H1 (cell line): ENCODE results near the gene ZNF618. TPM values are rescaled to one million over a fixed set of nuclear protein-coding genes. Genes with fewer than 3 reads are reported as not detected.

Source experiments
- CTCF ChIA-PET: fragments of 300-600 bp; sonication (Branson Sonifier 250); formaldehyde crosslinking; loops from one replicate; lab custom pipeline; 2021; ENCODE audit not compliant: partially characterized antibody; lab: Charles Lee
- POLR2A ChIA-PET: fragments of 300-600 bp; sonication (Branson Sonifier 250); formaldehyde crosslinking; loops from one replicate; lab custom pipeline; 2021; ENCODE audit warnings: inconsistent platforms; ENCODE audit not compliant: partially characterized antibody; lab: Charles Lee
- DNase-seq, 2 experiments: peaks; one replicate each; pipeline versions ENCODE4 v3.0.0 to v3.0.0-alpha.2; 2010 to 2022; ENCODE audit warnings: low spot score in 2 of 2, low read depth in 1 of 2, mixed read lengths in 1 of 2
- FAIRE-seq: peaks from 2 replicates; lab custom pipeline; 2011; peaks lifted over from hg19 to GRCh38; lab: Jason Lieb, UNC
- H2AFZ ChIP-seq: 2 replicates; pipeline ENCODE4 v1.8.1; 2012; ENCODE audit warnings: low read length, inconsistent platforms
- H2AK5ac ChIP-seq: 2 replicates; pipeline ENCODE4 v1.6.1; 2013; ENCODE audit warnings: low read depth, low read length
- H2BK120ac ChIP-seq: replicated peaks from 2 replicates; pipeline ENCODE3; 2013; ENCODE audit warnings: low read depth, low read length, inconsistent platforms
- H2BK12ac ChIP-seq: 2 replicates; pipeline ENCODE4 v1.6.1; 2013; ENCODE audit warnings: low read depth, low read length
- H2BK15ac ChIP-seq: 2 replicates; pipeline ENCODE4 v1.6.1; 2013; ENCODE audit warnings: low read length
- H2BK20ac ChIP-seq: 2 replicates; pipeline ENCODE4 v1.6.1; 2013; ENCODE audit warnings: low read length
- H2BK5ac ChIP-seq: 2 replicates; pipeline ENCODE4 v1.6.1; 2013; ENCODE audit warnings: low read depth, low read length
- H3K14ac ChIP-seq: 2 replicates; pipeline ENCODE4 v1.6.1; 2013; ENCODE audit warnings: inconsistent platforms; ENCODE audit not compliant: insufficient read length
- H3K18ac ChIP-seq: 2 replicates; pipeline ENCODE4 v1.6.1; 2013; ENCODE audit warnings: low read length; ENCODE audit errors: extremely low read depth
- H3K23ac ChIP-seq: 2 replicates; pipeline ENCODE4 v1.6.1; 2013; ENCODE audit warnings: inconsistent platforms; ENCODE audit not compliant: insufficient read length
- H3K23me2 ChIP-seq: 2 replicates; pipeline ENCODE4 v1.6.1; 2013; ENCODE audit warnings: low read depth, low read length
- H3K27ac ChIP-seq: 2 replicates; pipeline ENCODE4 v1.6.1; 2011; ENCODE audit warnings: low read depth, low read length, inconsistent platforms
- H3K27me3 ChIP-seq, 4 experiments: replicated peaks in 1 of 4; 1 replicate in 1 of 4; 2 replicates in 3 of 4; pipeline versions ENCODE4 v1.6.1 to v1.8.1; 2011 to 2013; ENCODE audit warnings: low read length in 3 of 4, mild to moderate bottlenecking in 3 of 4, inconsistent platforms in 2 of 4, mixed read lengths in 2 of 4, moderate library complexity in 1 of 4; ENCODE audit not compliant: control insufficient read depth in 3 of 4, insufficient read depth in 3 of 4; ENCODE audit errors: extremely low read depth in 1 of 4
- H3K36me3 ChIP-seq, 4 experiments: 2 replicates each; pipeline versions ENCODE4 v1.6.1 to v1.8.1; 2011 to 2013; ENCODE audit warnings: mild to moderate bottlenecking in 4 of 4, low read length in 3 of 4, moderate library complexity in 2 of 4, control low read depth in 1 of 4, inconsistent platforms in 1 of 4; ENCODE audit not compliant: insufficient read depth in 4 of 4, control insufficient read depth in 2 of 4
- H3K4ac ChIP-seq: replicated peaks from 2 replicates; pipeline ENCODE3; 2013; ENCODE audit warnings: low read length, low read depth, mixed read lengths, inconsistent platforms; ENCODE audit not compliant: insufficient read length
- H3K4me1 ChIP-seq, 4 experiments: replicated peaks in 1 of 4; 1 replicate in 1 of 4; 2 replicates in 3 of 4; pipeline versions ENCODE4 v1.6.1 to v1.8.1; 2011 to 2013; ENCODE audit warnings: low read length in 3 of 4, inconsistent platforms in 2 of 4, mixed read lengths in 1 of 4; ENCODE audit not compliant: insufficient read depth in 4 of 4, control insufficient read depth in 3 of 4
- H3K4me2 ChIP-seq, 2 experiments: 2 replicates each; pipeline versions ENCODE4 v1.6.1 to v1.8.1; 2011 to 2013; ENCODE audit warnings: low read depth in 2 of 2, low read length in 2 of 2, control low read depth in 1 of 2, inconsistent platforms in 1 of 2, mild to moderate bottlenecking in 1 of 2; ENCODE audit not compliant: insufficient read depth in 1 of 2
- H3K4me3 ChIP-seq, 4 experiments: fragments of 200-600, 300-600 bp in 1 of 4; sonication (generic), shearing (Covaris generic), sonication (Bioruptor Twin) in 1 of 4; 2 replicates each; pipeline versions ENCODE4 v1.5.1 to v1.8.1; 2011 to 2016; ENCODE audit warnings: low read length in 4 of 4, low read depth in 3 of 4, control low read depth in 2 of 4, inconsistent platforms in 2 of 4, mild to moderate bottlenecking in 2 of 4, mixed read lengths in 1 of 4, moderate library complexity in 1 of 4; ENCODE audit not compliant: insufficient read depth in 2 of 4; ENCODE audit errors: extremely low read depth in 1 of 4
- H3K56ac ChIP-seq: replicated peaks from 2 replicates; pipeline ENCODE3; 2013; ENCODE audit warnings: low read depth, mild to moderate bottlenecking, mixed read lengths, low read length, inconsistent platforms; ENCODE audit not compliant: insufficient read length
- H3K79me1 ChIP-seq: 2 replicates; pipeline ENCODE4 v1.6.1; 2013; ENCODE audit warnings: low read depth, low read length, control low read depth
- H3K79me2 ChIP-seq, 2 experiments: 2 replicates each; pipeline versions ENCODE4 v1.6.1 to v1.8.1; 2012 to 2013; ENCODE audit warnings: low read length in 2 of 2, mild to moderate bottlenecking in 2 of 2, inconsistent platforms in 1 of 2; ENCODE audit not compliant: insufficient read depth in 2 of 2, control insufficient read depth in 1 of 2
- H3K9ac ChIP-seq, 4 experiments: replicated peaks in 1 of 4; 1 replicate in 1 of 4; 2 replicates in 3 of 4; pipeline versions ENCODE4 v1.6.1 to v1.8.1; 2011 to 2013; ENCODE audit warnings: low read depth in 3 of 4, low read length in 3 of 4, control low read depth in 2 of 4, mild to moderate bottlenecking in 2 of 4, moderate library complexity in 2 of 4, inconsistent platforms in 1 of 4; ENCODE audit errors: extremely low read depth in 1 of 4
- H3K9me3 ChIP-seq, 2 experiments: 2 replicates each; pipeline versions ENCODE4 v1.6.1 to v1.8.1; 2012 to 2013; ENCODE audit warnings: mild to moderate bottlenecking in 2 of 2, moderate library complexity in 2 of 2, control low read depth in 1 of 2, inconsistent platforms in 1 of 2, low read depth in 1 of 2, low read length in 1 of 2, mixed read lengths in 1 of 2; ENCODE audit not compliant: insufficient read depth in 2 of 2
- H4K20me1 ChIP-seq, 2 experiments: replicated peaks in 1 of 2; 2 replicates each; pipeline versions ENCODE3 to v1.8.1; 2011 to 2013; ENCODE audit warnings: inconsistent platforms in 2 of 2, low read length in 2 of 2, mild to moderate bottlenecking in 1 of 2; ENCODE audit not compliant: insufficient read depth in 2 of 2, control insufficient read depth in 1 of 2
- H4K5ac ChIP-seq: 2 replicates; pipeline ENCODE4 v1.6.1; 2013; ENCODE audit warnings: low read length, low read depth, mixed read lengths, inconsistent platforms; ENCODE audit not compliant: insufficient read length
- H4K8ac ChIP-seq: 2 replicates; pipeline ENCODE4 v1.8.0; 2013; ENCODE audit warnings: mild to moderate bottlenecking, moderate library complexity, low read length, inconsistent platforms; ENCODE audit not compliant: insufficient read depth; ENCODE audit errors: extremely low read depth
- H4K91ac ChIP-seq: replicated peaks from 2 replicates; pipeline ENCODE3; 2013; ENCODE audit warnings: low read length, mixed read lengths, inconsistent platforms; ENCODE audit not compliant: insufficient read length
- SP2 ChIP-seq: IDR thresholded peaks from 2 replicates; pipeline ENCODE4 v1.6.1; 2012; ENCODE audit warnings: mild to moderate bottlenecking, low read length, inconsistent platforms
- USF2 ChIP-seq: IDR thresholded peaks from 2 replicates; pipeline ENCODE4 v1.6.1; 2011; ENCODE audit warnings: low read length, improper control_type of control experiment
- WGBS, 2 experiments: shearing (Covaris generic) in 1 of 2; methylation state at CpG; one replicate each; pipeline versions ENCODE4 v1.1.6 to v1.1.7; 2013 to 2015; ENCODE audit warnings: low lambda C conversion rate in 2 of 2, mixed read lengths in 2 of 2, inconsistent platforms in 1 of 2, low coverage in 1 of 2, missing lambda C conversion rate in 1 of 2; ENCODE audit not compliant: insufficient replicate concordance in 2 of 2, insufficient coverage in 1 of 2, insufficient read length in 1 of 2; ENCODE audit errors: extremely low coverage in 1 of 2, missing lambda C conversion rate in 1 of 2; 5-methylcytosine and 5-hydroxymethylcytosine counted together
- polyA plus RNA-seq, 7 experiments: library from polyadenylated mRNA; depleted of rRNA in 3 of 7; stranded (reverse) in 5 of 7; unstranded in 2 of 7; fragments of >200 nt in 5 of 7; fragments of 200-250 nt in 2 of 7; gene quantifications; 1 replicate in 5 of 7; 2 replicates in 1 of 7; 4 replicates in 1 of 7; pipeline versions ENCODE4 v1.2.1 to v1.2.3, GENCODE V29; 2011 to 2013; ENCODE audit warnings: missing spikeins in 2 of 7, mixed read lengths in 2 of 7
- total RNA-seq: library from RNA; stranded (reverse); fragmentation: NEBNext Ultra II Directional; extraction: Animal tissue kit (Norgen Biotek cat#: 25700); gene quantifications from 2 replicates; pipeline ENCODE4 v1.2.1, GENCODE V29; 2021

Gene ZNF618
- total and polyA plus RNA-seq, 2 of the 8 experiments (the other 6 are each of a cell fraction or from before 2014, with no cell fraction given) = 9.6 to 28.5 TPM

GRCh38 chr9:113990570-113990907, 114.4 kb downstream of the ZNF618 start:
- no peaks in the 10 kb centered on the region for H3K4me1 ChIP-seq
- H2AFZ ChIP-seq = no peak overlapping the region
- CTCF ChIA-PET = interaction anchor here (1.4 to 2.3 kb wide), 3 partner anchors 9 to 28 kb away, joined by 3 to 13 read pairs (median 5); no protein-coding TSS in a partner anchor
- no peak overlapping the region for H3K4me3 ChIP-seq
- no peak overlapping the region for H4K91ac ChIP-seq
- H3K79me1 ChIP-seq = 0 out of 2 replicates have a peak, but pooled peaks cover 3% of the 10 kb centered on the region
- no peak overlapping the region for H2BK5ac ChIP-seq
- H3K56ac ChIP-seq = no peak overlapping the region
- H2BK20ac ChIP-seq = no peak overlapping the region
- no peaks in the 10 kb centered on the region for H3K79me2 ChIP-seq
- POLR2A ChIA-PET = interaction anchor here (1.0 kb wide), 1 partner anchor 11 kb away, joined by 3 read pairs; no protein-coding TSS in a partner anchor
- no peak overlapping the region for H4K8ac ChIP-seq
- H3K9me3 ChIP-seq = no peaks in the 10 kb centered on the region
- H2BK15ac ChIP-seq = no peak overlapping the region
- no peak overlapping the region for H3K23ac ChIP-seq
- no peak overlapping the region for H2AK5ac ChIP-seq
- no peaks in the 10 kb centered on the region for H3K23me2 ChIP-seq
- FAIRE-seq = no peak
- TF ChIP-seq SP2 (no peak), USF2 (peak; percentile 71)
- TF ChIP-seq, all 59 proteins: peak for 1
- Histone ChIP-seq H3K36me3 (peaks cover 0 to 8% (median 4%) of the 10 kb centered on the region in 4 experiments; a peak in 2 of 8 replicates), H2BK12ac (no peak overlapping the region), H3K4me2 (no peak overlapping the region), H3K4ac (no peak overlapping the region), H4K5ac (no peak overlapping the region), H2BK120ac (no peak overlapping the region), H3K18ac (no peak overlapping the region), H3K27me3 (no peaks in the 10 kb centered on the region), H3K14ac (no peak overlapping the region), H4K20me1 (peaks cover 0 to 4% of the 10 kb centered on the region in 2 experiments), H3K9ac (no peak overlapping the region), H3K27ac (no peak overlapping the region)
- 81% methylated on average over 8 of the region's 8 CpGs; no CpG with 5 or more reads in 1 of the 2 experiments for WGBS, 2 experiments
- no peak for DNase-seq
